Loucy (cell line): ENCODE measurements around the gene DUSP9.

Experiments used
- H2AFZ ChIP-seq: fragments of 200-600 bp; sonication (generic); 2 replicates; pipeline ENCODE4 v1.6.0; 2016; ENCODE audit warnings: antibody characterized with exemption, mild to moderate bottlenecking, low read length, moderate library complexity
- H3F3A ChIP-seq: fragments of 200-600 bp; 2 replicates; pipeline ENCODE4 v1.6.0; 2016; ENCODE audit warnings: antibody characterized with exemption, low read depth, mild to moderate bottlenecking
- H3K27me3 ChIP-seq: fragments of 200-600 bp; sonication (generic); 2 replicates; pipeline ENCODE4 v1.6.1; 2014; ENCODE audit warnings: low read length, mild to moderate bottlenecking; ENCODE audit not compliant: insufficient read depth, poor library complexity, severe bottlenecking
- H3K36me3 ChIP-seq: fragments of 200-600 bp; sonication (generic); 2 replicates; pipeline ENCODE4 v1.6.1; 2016; ENCODE audit warnings: low read length; ENCODE audit not compliant: insufficient read depth
- H3K4me1 ChIP-seq: fragments of 200-600 bp; sonication (generic); 2 replicates; pipeline ENCODE4 v1.5.1; 2014; ENCODE audit warnings: low read length, mild to moderate bottlenecking; ENCODE audit not compliant: insufficient read depth, poor library complexity, severe bottlenecking
- H3K4me2 ChIP-seq: fragments of 200-600 bp; sonication (generic); 2 replicates; pipeline ENCODE4 v1.6.0; 2014; ENCODE audit warnings: antibody characterized with exemption, low read length, low read depth, mild to moderate bottlenecking; ENCODE audit not compliant: poor library complexity, severe bottlenecking
- H3K4me3 ChIP-seq: fragments of 200-600 bp; sonication (generic); 2 replicates; pipeline ENCODE4 v1.5.1; 2014; ENCODE audit warnings: low read length, mild to moderate bottlenecking, mixed read lengths; ENCODE audit not compliant: poor library complexity, severe bottlenecking
- H3K79me2 ChIP-seq: fragments of 200-600 bp; sonication (generic); 2 replicates; pipeline ENCODE4 v1.6.1; 2014; ENCODE audit warnings: low read length; ENCODE audit not compliant: insufficient read depth
- H3K9ac ChIP-seq: fragments of 200-600 bp; sonication (generic); 2 replicates; pipeline ENCODE4 v1.6.0; 2014; ENCODE audit warnings: mild to moderate bottlenecking, low read depth, low read length, moderate library complexity; ENCODE audit not compliant: poor library complexity, severe bottlenecking
- H3K9me2 ChIP-seq: fragments of 200-600 bp; sonication (generic); replicated peaks from 2 replicates; pipeline ENCODE4 v1.6.1; 2016; ENCODE audit warnings: low read depth, low read length, mixed read lengths
- H3K9me3 ChIP-seq: fragments of 200-600 bp; sonication (generic); 2 replicates; pipeline ENCODE4 v1.6.1; 2014; ENCODE audit warnings: mild to moderate bottlenecking, antibody characterized with exemption, low read length, low read depth; ENCODE audit not compliant: insufficient read depth
- H4K20me1 ChIP-seq: fragments of 200-600 bp; sonication (generic); 2 replicates; pipeline ENCODE4 v1.6.0; 2014; ENCODE audit warnings: antibody characterized with exemption, low read length, mild to moderate bottlenecking; ENCODE audit not compliant: insufficient read depth, poor library complexity, severe bottlenecking
- CTCF ChIP-seq: fragments of 200-600 bp; sonication (generic); conservative IDR thresholded peaks from 2 replicates; pipeline ENCODE4 v1.5.1; 2014; ENCODE audit warnings: mild to moderate bottlenecking, antibody characterized with exemption, low read length
- EZH2phosphoT487 ChIP-seq: fragments of 200-600 bp; IDR thresholded peaks from 2 replicates; pipeline ENCODE4 v1.6.1; 2018; ENCODE audit warnings: antibody characterized with exemption, mild to moderate bottlenecking, moderate library complexity, borderline replicate concordance

The DUSP9 gene

GRCh38 chrX:153610836-153611213 lies 36.2 kb upstream of the DUSP9 start:
- Histone ChIP-seq H3K27me3 (no peaks in the 10 kb centered on the region), H3K36me3 (no peaks in the 10 kb centered on the region), H3K4me3 (no peak overlapping the region), H3K4me2 (no peak overlapping the region), H3K9me2 (no peaks in the 10 kb centered on the region), H3K9me3 (no peaks in the 10 kb centered on the region), H3K9ac (no peak overlapping the region), H2AFZ (no peak overlapping the region), H3K4me1 (no peaks in the 10 kb centered on the region), H3K79me2 (no peaks in the 10 kb centered on the region), H4K20me1 (no peaks in the 10 kb centered on the region), H3F3A (no peaks in the 10 kb centered on the region)
- no peak for TF ChIP-seq CTCF
- no peak for TF ChIP-seq EZH2phosphoT487

GRCh38 chrX:153611298-153612095 lies 35.5 kb upstream of the DUSP9 start:
- H3K27me3 ChIP-seq, result no peaks in the 10 kb centered on the region
- no peaks in the 10 kb centered on the region for H3F3A ChIP-seq
- TF ChIP-seq CTCF (no peak), EZH2phosphoT487 (no peak)
- H3K4me1 ChIP-seq, result no peaks in the 10 kb centered on the region
- H3K79me2 ChIP-seq, result no peaks in the 10 kb centered on the region
- no peaks in the 10 kb centered on the region for H4K20me1 ChIP-seq
- no peaks in the 10 kb centered on the region for H3K36me3 ChIP-seq
- H2AFZ ChIP-seq, result no peak overlapping the region
- H3K9me3 ChIP-seq, result no peaks in the 10 kb centered on the region
- H3K4me3 ChIP-seq, result no peak overlapping the region
- H3K9ac ChIP-seq, result no peak overlapping the region
- no peak overlapping the region for H3K4me2 ChIP-seq
- H3K9me2 ChIP-seq, result no peaks in the 10 kb centered on the region

GRCh38 chrX:153612413-153612812 lies 34.6 kb upstream of the DUSP9 start:
- H3K9ac ChIP-seq, result no peak overlapping the region

More at GRCh38 chrX:153612413-153612812, 34.6 kb upstream of the DUSP9 start:
- Histone ChIP-seq H3K79me2 (no peaks in the 10 kb centered on the region), H2AFZ (no peak overlapping the region), H4K20me1 (no peaks in the 10 kb centered on the region), H3K4me1 (no peaks in the 10 kb centered on the region), H3K9me2 (no peaks in the 10 kb centered on the region), H3K9me3 (no peaks in the 10 kb centered on the region), H3K4me2 (no peak overlapping the region), H3K27me3 (no peaks in the 10 kb centered on the region), H3K36me3 (no peaks in the 10 kb centered on the region), H3F3A (no peaks in the 10 kb centered on the region), H3K4me3 (no peak overlapping the region)
- no peak for TF ChIP-seq CTCF
- no peak for TF ChIP-seq EZH2phosphoT487
